ENCODE measurements around the gene MYO1B. TPM values are rescaled to one million over a fixed set of nuclear protein-coding genes. Genes with fewer than 3 reads are reported as not detected.

The MYO1B gene
- total RNA-seq, 1 experiment from 2014 or later, result 43.2 TPM

DNA sequence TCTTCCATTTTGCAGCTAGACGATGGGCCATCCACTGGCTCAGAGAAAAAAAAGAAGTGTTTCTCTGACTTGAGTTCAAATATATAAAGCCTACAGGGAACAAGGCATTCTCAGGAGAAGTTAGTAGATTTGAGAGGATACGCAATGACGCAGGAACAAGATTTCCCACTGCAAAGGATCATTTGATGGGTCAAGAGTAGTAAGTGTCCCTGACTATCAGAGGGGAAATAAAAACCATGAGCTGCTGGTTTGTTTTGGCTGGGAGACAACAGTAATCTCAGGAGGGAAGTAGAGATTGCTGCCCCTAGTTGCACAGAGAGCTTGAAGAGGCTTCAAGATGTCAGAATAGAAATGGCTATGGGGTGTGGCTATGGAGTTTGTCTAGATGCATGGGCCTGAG lies 22.3 kb upstream of the MYO1B start:
- no peak overlapping the region for H3K4me2 ChIP-seq (ENCODE audit: insufficient read depth, insufficient read length, low read length)
- no peak overlapping the region for H4K8ac ChIP-seq (replicated peaks; ENCODE audit: insufficient read length, low read depth, low read length)
- DNase-seq, result no peak
- no peak overlapping the region for H3K14ac ChIP-seq (ENCODE audit: insufficient read depth, low read length)
- no peak overlapping the region for H3K4ac ChIP-seq (ENCODE audit: low read depth, low read length)
- no peaks in the 10 kb centered on the region for H3K36me3 Mint-ChIP-seq (ENCODE audit: insufficient read depth in 1 of 3, low read depth in 3 of 3)
- no peak overlapping the region for H2BK12ac ChIP-seq (ENCODE audit: insufficient read length, low read depth, low read length)
- H3K4me1 Mint-ChIP-seq, result peaks cover 18 to 24% of the 10 kb centered on the region in 2 experiments
- TF ChIP-seq, protein P1, sequence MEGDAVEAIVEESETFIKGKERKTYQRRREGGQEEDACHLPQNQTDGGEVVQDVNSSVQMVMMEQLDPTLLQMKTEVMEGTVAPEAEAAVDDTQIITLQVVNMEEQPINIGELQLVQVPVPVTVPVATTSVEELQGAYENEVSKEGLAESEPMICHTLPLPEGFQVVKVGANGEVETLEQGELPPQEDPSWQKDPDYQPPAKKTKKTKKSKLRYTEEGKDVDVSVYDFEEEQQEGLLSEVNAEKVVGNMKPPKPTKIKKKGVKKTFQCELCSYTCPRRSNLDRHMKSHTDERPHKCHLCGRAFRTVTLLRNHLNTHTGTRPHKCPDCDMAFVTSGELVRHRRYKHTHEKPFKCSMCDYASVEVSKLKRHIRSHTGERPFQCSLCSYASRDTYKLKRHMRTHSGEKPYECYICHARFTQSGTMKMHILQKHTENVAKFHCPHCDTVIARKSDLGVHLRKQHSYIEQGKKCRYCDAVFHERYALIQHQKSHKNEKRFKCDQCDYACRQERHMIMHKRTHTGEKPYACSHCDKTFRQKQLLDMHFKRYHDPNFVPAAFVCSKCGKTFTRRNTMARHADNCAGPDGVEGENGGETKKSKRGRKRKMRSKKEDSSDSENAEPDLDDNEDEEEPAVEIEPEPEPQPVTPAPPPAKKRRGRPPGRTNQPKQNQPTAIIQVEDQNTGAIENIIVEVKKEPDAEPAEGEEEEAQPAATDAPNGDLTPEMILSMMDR (conservative IDR thresholded peaks at IDR 0.05), result no peak
- H3K9me3 Mint-ChIP-seq, result no peaks in the 10 kb centered on the region
- no peak overlapping the region for H3K9ac ChIP-seq (ENCODE audit: extremely low read depth, insufficient read length, low read length)
- no peak overlapping the region for H3K18ac ChIP-seq (ENCODE audit: insufficient read length, low read depth, low read length)
- no peak overlapping the region for H2BK15ac ChIP-seq (ENCODE audit: low read depth, low read length)
- H3K9me3 ChIP-seq (ENCODE audit: control insufficient read depth, low read depth, low read length), result no peaks in the 10 kb centered on the region
- H3K27ac ChIP-seq (ENCODE audit: insufficient read length, low read depth, low read length), result no peak overlapping the region
- H4K20me1 ChIP-seq (ENCODE audit: control insufficient read depth, insufficient read depth, insufficient read length), result no peaks in the 10 kb centered on the region
- H3K4me1 ChIP-seq (ENCODE audit: insufficient read depth, low read length), result no peaks in the 10 kb centered on the region
- no peak overlapping the region for H4K5ac ChIP-seq (ENCODE audit: insufficient read length, low read depth, low read length)
- H4K91ac ChIP-seq (ENCODE audit: insufficient read length, low read depth, low read length), result no peak overlapping the region
- H3K79me1 ChIP-seq (ENCODE audit: insufficient read depth, low read depth, low read length, poor library complexity, severe bottlenecking), result no peaks in the 10 kb centered on the region
- H3K27me3 ChIP-seq (ENCODE audit: insufficient read depth, low read length), result no peaks in the 10 kb centered on the region
- no peak overlapping the region for H2AFZ ChIP-seq (ENCODE audit: low read length)
- H2AK5ac ChIP-seq (ENCODE audit: insufficient read length, low read length), result no peak overlapping the region
- no peaks in the 10 kb centered on the region for H3K27me3 Mint-ChIP-seq (ENCODE audit: low read depth)
- no peak overlapping the region for H2BK20ac ChIP-seq (ENCODE audit: low read depth, low read length, poor library complexity, severe bottlenecking)
- no peak overlapping the region for H3K4me3 Mint-ChIP-seq
- H3K79me2 ChIP-seq (ENCODE audit: insufficient read depth, low read length), result no peaks in the 10 kb centered on the region
- no peak overlapping the region for H3K56ac ChIP-seq (ENCODE audit: insufficient read length, low read depth, low read length)
- no peaks in the 10 kb centered on the region for H3K23me2 ChIP-seq (ENCODE audit: insufficient read length, low read depth, low read length, poor library complexity, severe bottlenecking)
- H3K23ac ChIP-seq (ENCODE audit: insufficient read length, low read depth, low read length), result no peak overlapping the region
- no peak overlapping the region for H2BK5ac ChIP-seq (ENCODE audit: insufficient read length, low read length)
- WGBS (ENCODE audit: extremely low coverage, insufficient read length, low lambda C conversion rate), result no CpG with 5 or more reads among the region's 3 CpGs
- H3K27ac Mint-ChIP-seq, result no peak overlapping the region; a peak in 1 of 7 replicates
- no peak overlapping the region for H2BK120ac ChIP-seq (ENCODE audit: low read depth, low read length, poor library complexity, severe bottlenecking)
- no peak overlapping the region for H3T11ph ChIP-seq (ENCODE audit: low read length)

Measured in H9 (cell line).